PC-3 (cell line): ENCODE measurements around the gene LAMA3. TPM values are rescaled to one million over a fixed set of nuclear protein-coding genes. Genes with fewer than 3 reads are reported as not detected.

Experiments used
- ATAC-seq: fragments of 200-7000 bp; cut with Tn5 transposase; 2 replicates; pipeline ENCODE4 v1.9.1; 2020; ENCODE audit warnings: mild to moderate bottlenecking, moderate library complexity
- BruUV-seq: library from RNA; stranded (reverse); fragments of 400-500 nt; replicated peaks from 2 replicates; lab custom pipeline; 2021; lab: Mats Ljungman, UMichigan
- CTCF ChIA-PET: fragments of 300-600 bp; sonication (Branson Sonifier 250); formaldehyde crosslinking; loops from one replicate; lab custom pipeline; 2022; ENCODE audit warnings: antibody characterized with exemption; lab: Charles Lee
- POLR2A ChIA-PET: fragments of 300-600 bp; sonication (Branson Sonifier 250); formaldehyde crosslinking; loops from one replicate; lab custom pipeline; 2022; ENCODE audit warnings: antibody characterized with exemption; ENCODE audit not compliant: unreplicated experiment; lab: Charles Lee
- DNase-seq: peaks from one replicate; pipeline ENCODE4 v3.0.0-alpha.2; 2015
- H2AFZ ChIP-seq: fragments of 300-600 bp; sonication (generic); 2 replicates; pipeline ENCODE4 v1.6.0; 2016; ENCODE audit warnings: antibody characterized with exemption, low read length
- H3F3A ChIP-seq: fragments of 300-600 bp; sonication (generic); one replicate; pipeline ENCODE4 v1.6.0; 2017; ENCODE audit warnings: antibody characterized with exemption, low read length, control low read depth, mild to moderate bottlenecking; ENCODE audit not compliant: unreplicated experiment
- H3K27ac ChIP-seq: fragments of 300-600 bp; sonication (generic); 2 replicates; pipeline ENCODE4 v1.5.1; 2016; ENCODE audit warnings: mild to moderate bottlenecking, low read length
- H3K27me3 ChIP-seq: fragments of 300-600 bp; sonication (generic); 2 replicates; pipeline ENCODE4 v1.6.1; 2016; ENCODE audit warnings: low read length, mixed read lengths
- H3K36me3 ChIP-seq: fragments of 300-600 bp; sonication (generic); 2 replicates; pipeline ENCODE4 v1.6.1; 2016; ENCODE audit warnings: low read depth, mixed run types, low read length, mixed read lengths
- H3K4me1 ChIP-seq: fragments of 300-600 bp; sonication (generic); 2 replicates; pipeline ENCODE4 v1.5.1; 2016; ENCODE audit warnings: low read length; ENCODE audit not compliant: insufficient read depth
- H3K4me2 ChIP-seq: fragments of 300-600 bp; sonication (generic); 2 replicates; pipeline ENCODE4 v1.6.0; 2016; ENCODE audit warnings: low read length
- H3K4me3 ChIP-seq: fragments of 300-600 bp; sonication (generic); 2 replicates; pipeline ENCODE4 v1.5.1; 2016; ENCODE audit warnings: mild to moderate bottlenecking, low read length, mixed read lengths
- H3K79me2 ChIP-seq: fragments of 300-600 bp; sonication (generic); 2 replicates; pipeline ENCODE4 v1.6.1; 2017; ENCODE audit warnings: low read length, mixed read lengths
- H3K9ac ChIP-seq: fragments of 300-600 bp; sonication (generic); 2 replicates; pipeline ENCODE4 v1.6.0; 2016; ENCODE audit warnings: mild to moderate bottlenecking, low read length
- H3K9me2 ChIP-seq: fragments of 300-600 bp; sonication (generic); replicated peaks from 2 replicates; pipeline ENCODE4 v1.6.1; 2016; ENCODE audit warnings: mixed run types, low read length, mixed read lengths
- H3K9me3 ChIP-seq: fragments of 300-600 bp; sonication (generic); 2 replicates; pipeline ENCODE4 v1.6.1; 2016; ENCODE audit warnings: low read length, mixed read lengths
- H4K20me1 ChIP-seq: fragments of 300-600 bp; sonication (generic); 2 replicates; pipeline ENCODE4 v1.6.1; 2016; ENCODE audit warnings: low read length, mixed read lengths
- CTCF ChIP-seq: fragments of 300-600 bp; sonication (generic); conservative IDR thresholded peaks from 2 replicates; pipeline ENCODE4 v1.5.1; 2017; ENCODE audit warnings: antibody characterized with exemption, low read depth, mild to moderate bottlenecking, low read length
- EZH2 ChIP-seq: fragments of 300-600 bp; sonication (generic); IDR thresholded peaks from one replicate; pipeline ENCODE4 v1.6.1; 2017; ENCODE audit warnings: antibody characterized with exemption, mild to moderate bottlenecking, low read length; ENCODE audit not compliant: unreplicated experiment
- EZH2phosphoT487 ChIP-seq: fragments of 300-600 bp; sonication (generic); IDR thresholded peaks from 2 replicates; pipeline ENCODE4 v1.6.1; 2018; ENCODE audit warnings: mild to moderate bottlenecking, antibody characterized with exemption, low read length, borderline replicate concordance
- intact Hi-C: fragments of 100-400 bp; cut with micrococcal nuclease; formaldehyde crosslinking; loops from 2 replicates; pipeline ENCODE4 v1.9.0; 2023
- total RNA-seq: library from RNA; depleted of rRNA; stranded (reverse); fragments of >200 nt; gene quantifications from 2 replicates; pipeline ENCODE4 v1.2.3, GENCODE V29; 2014

The LAMA3 gene
- total RNA-seq, 1 experiment from 2014 or later = 224 TPM

DNA sequence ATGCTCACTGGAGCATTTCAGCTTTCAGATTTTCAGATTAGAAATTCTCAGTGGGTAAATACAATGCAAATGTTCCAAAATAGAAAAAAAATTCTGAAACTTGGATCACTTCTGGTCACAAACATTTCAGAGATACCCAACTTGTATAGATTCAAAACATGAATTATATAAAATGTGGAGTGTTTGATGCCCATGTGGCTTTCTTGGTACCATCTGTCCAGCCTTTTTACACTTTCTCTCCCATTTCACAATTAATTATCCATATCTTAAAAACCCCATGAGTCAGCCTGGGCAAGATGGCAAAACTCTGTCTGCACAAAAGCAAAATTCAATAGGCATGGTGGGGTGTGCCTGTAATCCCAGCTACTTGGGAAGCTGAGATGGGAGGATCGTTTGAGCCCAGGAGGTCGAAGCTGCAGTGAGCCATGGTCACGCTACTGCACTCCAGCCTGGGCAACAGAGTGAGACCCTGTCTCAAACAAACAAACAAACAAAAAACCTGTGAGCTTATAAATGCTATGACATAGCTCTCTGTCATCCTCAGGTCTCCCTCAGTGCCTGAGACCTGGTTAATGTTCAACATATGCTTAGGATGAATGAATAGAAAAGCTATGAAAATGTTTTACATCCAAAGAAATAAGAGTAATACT lies 179.0 kb downstream of the LAMA3 start:
- Histone ChIP-seq H3K4me3 (no peak overlapping the region), H3K79me2 (peaks cover 4% of the 10 kb centered on the region), H4K20me1 (peaks cover 3% of the 10 kb centered on the region; the same call in 1 of the 2 replicates), H3K9me2 (no peaks in the 10 kb centered on the region), H3K9me3 (no peaks in the 10 kb centered on the region), H3K9ac (no peak overlapping the region), H3K36me3 (peaks cover 45% of the 10 kb centered on the region), H3K4me1 (peaks cover 32% of the 10 kb centered on the region), H2AFZ (no peak overlapping the region), H3K27me3 (no peaks in the 10 kb centered on the region), H3K4me2 (no peak overlapping the region), H3F3A (no peaks in the 10 kb centered on the region), H3K27ac (0 out of 2 replicates have a peak overlapping the region, but pooled peaks have one; percentile 10)
- ChIA-PET CTCF (no interaction called here), POLR2A (no interaction called here)
- intact Hi-C loops = loop anchor here (10.0 kb wide), 1 partner anchor 127 kb away; no protein-coding TSS in a partner anchor
- TF ChIP-seq CTCF (no peak), EZH2 (no peak), EZH2phosphoT487 (no peak)
- DNase-seq = no peak
- no peak for ATAC-seq
- no TSS peak for BruUV-seq

DNA sequence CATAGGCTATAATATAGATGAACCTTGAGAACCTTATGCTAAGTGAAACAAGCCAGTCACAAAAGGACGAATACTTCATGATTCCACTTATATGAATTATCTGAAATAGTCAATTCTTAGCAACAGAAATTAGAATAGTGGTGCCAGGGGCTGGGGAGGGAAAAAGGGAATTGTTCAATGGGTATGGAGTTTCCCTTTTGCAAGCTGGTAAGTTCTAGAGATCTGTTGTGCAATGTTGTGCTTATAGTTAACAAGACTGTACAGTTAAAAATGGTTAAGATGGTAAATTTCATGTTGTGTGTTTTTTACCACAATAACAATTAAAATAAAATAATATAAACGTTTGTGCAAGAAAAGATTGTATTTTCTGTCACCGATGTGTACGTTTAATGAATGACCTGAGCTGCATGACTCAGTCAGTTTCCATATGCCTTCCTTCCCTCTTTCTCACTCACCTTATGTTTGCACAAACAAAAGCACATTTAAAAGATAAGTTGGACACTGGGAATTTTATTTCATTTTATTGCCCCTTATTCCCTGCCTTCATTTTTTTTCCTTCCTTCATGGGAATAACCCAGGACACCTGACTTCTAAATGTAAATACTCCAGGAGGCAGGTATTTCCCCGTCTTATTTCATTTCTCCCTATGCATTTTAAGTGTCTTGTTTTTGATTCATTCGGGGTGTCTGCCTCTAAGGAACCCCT lies 181.6 kb downstream of the LAMA3 start:
- ChIA-PET POLR2A (interaction anchor here (0.6 to 1.1 kb wide), 2 partner anchors 9 to 12 kb away, joined by 3 to 4 read pairs; no protein-coding TSS in a partner anchor), CTCF (no interaction called here)
- H4K20me1 ChIP-seq = peaks cover 29% of the 10 kb centered on the region

More for the DNA sequence above, 181.6 kb downstream of the LAMA3 start:
- Histone ChIP-seq H3K9ac (peak overlapping the region; percentile 89), H3K27me3 (no peaks in the 10 kb centered on the region), H3K27ac (peak overlapping the region; percentile 99), H3K9me3 (no peaks in the 10 kb centered on the region), H3K4me3 (peak overlapping the region; percentile 14; the same call in 1 of the 2 replicates), H3F3A (no peaks in the 10 kb centered on the region), H3K4me1 (peaks cover 28% of the 10 kb centered on the region), H3K36me3 (peaks cover 46% of the 10 kb centered on the region), H3K4me2 (peak overlapping the region; percentile 71), H3K9me2 (no peaks in the 10 kb centered on the region), H2AFZ (no peak overlapping the region), H3K79me2 (peaks cover 30% of the 10 kb centered on the region)
- intact Hi-C loops = loop anchor here (2.0 kb wide), 1 partner anchor 42 kb away; no protein-coding TSS in a partner anchor
- TF ChIP-seq CTCF = no peak
- TF ChIP-seq EZH2phosphoT487 = no peak
- TF ChIP-seq EZH2 = no peak
- no TSS peak for BruUV-seq
- DNase-seq (peak; percentile 66), ATAC-seq (peak; percentile 27)
